Progenitor cell of endocrine pancreas (in vitro differentiated cells): Measurements from ENCODE around the gene ANGPTL2. TPM values are rescaled to one million over a fixed set of nuclear protein-coding genes. Genes with fewer than 3 reads are reported as not detected.
A peak's percentile ranks its signal among the peaks of the same experiment; 100 is the strongest.

ENCODE experiments used
- DNase-seq: peaks from one replicate; pipeline ENCODE4 v3.0.0; 2021; ENCODE audit warnings: low spot score; ENCODE audit not compliant: unreplicated experiment
- H3K27ac Mint-ChIP-seq: 2 replicates; pipeline ENCODE4 v1.8.0; 2021; ENCODE audit warnings: mild to moderate bottlenecking, moderate library complexity, mixed read lengths
- H3K27me3 Mint-ChIP-seq: 2 replicates; pipeline ENCODE4 v1.8.0; 2021; ENCODE audit warnings: mixed read lengths
- H3K36me3 Mint-ChIP-seq: 2 replicates; pipeline ENCODE4 v1.8.0; 2022; ENCODE audit warnings: mixed read lengths; ENCODE audit not compliant: insufficient read depth
- H3K4me1 Mint-ChIP-seq: 2 replicates; pipeline ENCODE4 v1.8.0; 2021; ENCODE audit warnings: low read depth, mixed read lengths
- H3K4me3 Mint-ChIP-seq: 2 replicates; pipeline ENCODE4 v1.8.0; 2021; ENCODE audit warnings: low read depth, mild to moderate bottlenecking, moderate library complexity, mixed read lengths
- H3K9me3 Mint-ChIP-seq: 2 replicates; pipeline ENCODE4 v1.8.0; 2021; ENCODE audit warnings: low read depth, mixed read lengths
- CTCF ChIP-seq: fragments of 200-600 bp; sonication (generic); IDR thresholded peaks from one replicate; pipeline ENCODE4 v1.5.0; 2021; ENCODE audit warnings: antibody characterized with exemption, mild to moderate bottlenecking; ENCODE audit not compliant: unreplicated experiment
- total RNA-seq: library from RNA; stranded (reverse); gene quantifications from 2 replicates; pipeline ENCODE4 v1.2.1, GENCODE V29; 2021

Gene ANGPTL2
- total RNA-seq, 1 donor from 2014 or later, result 4.7 TPM

GRCh38 chr9:127126971-127127370, 4.5 kb upstream of the ANGPTL2 start:
- H3K27ac Mint-ChIP-seq, result no peak overlapping the region
- no peak for DNase-seq
- no peaks in the 10 kb centered on the region for H3K9me3 Mint-ChIP-seq
- no peaks in the 10 kb centered on the region for H3K36me3 Mint-ChIP-seq
- peaks cover 29% of the 10 kb centered on the region for H3K4me1 Mint-ChIP-seq
- H3K4me3 Mint-ChIP-seq, result no peak overlapping the region
- no peak for TF ChIP-seq CTCF
- H3K27me3 Mint-ChIP-seq, result peaks cover 35% of the 10 kb centered on the region

GRCh38 chr9:127124792-127125191, 2.4 kb upstream of the ANGPTL2 start:
- peaks cover 19% of the 10 kb centered on the region for H3K4me1 Mint-ChIP-seq
- H3K27ac Mint-ChIP-seq, result no peak overlapping the region
- no peak overlapping the region for H3K4me3 Mint-ChIP-seq
- peaks cover 42% of the 10 kb centered on the region for H3K27me3 Mint-ChIP-seq
- DNase-seq, result no peak
- no peaks in the 10 kb centered on the region for H3K9me3 Mint-ChIP-seq
- no peaks in the 10 kb centered on the region for H3K36me3 Mint-ChIP-seq
- no peak for TF ChIP-seq CTCF

GRCh38 chr9:127124111-127124531, 1.7 kb upstream of the ANGPTL2 start:
- Mint-ChIP-seq H3K27me3 (peaks cover 42% of the 10 kb centered on the region), H3K4me1 (peaks cover 14% of the 10 kb centered on the region), H3K9me3 (no peaks in the 10 kb centered on the region), H3K4me3 (no peak overlapping the region), H3K27ac (no peak overlapping the region), H3K36me3 (no peaks in the 10 kb centered on the region)
- no peak for DNase-seq
- no peak for TF ChIP-seq CTCF

GRCh38 chr9:127123064-127123890, 842 bp upstream of the ANGPTL2 start:
- peaks cover 13% of the 10 kb centered on the region for H3K4me1 Mint-ChIP-seq
- H3K27ac Mint-ChIP-seq, result no peak overlapping the region
- peak overlapping the region; percentile 39 for H3K4me3 Mint-ChIP-seq
- H3K9me3 Mint-ChIP-seq, result no peaks in the 10 kb centered on the region
- H3K36me3 Mint-ChIP-seq, result no peaks in the 10 kb centered on the region
- TF ChIP-seq CTCF, result no peak
- H3K27me3 Mint-ChIP-seq, result peaks cover 42% of the 10 kb centered on the region
- DNase-seq, result no peak

DNA sequence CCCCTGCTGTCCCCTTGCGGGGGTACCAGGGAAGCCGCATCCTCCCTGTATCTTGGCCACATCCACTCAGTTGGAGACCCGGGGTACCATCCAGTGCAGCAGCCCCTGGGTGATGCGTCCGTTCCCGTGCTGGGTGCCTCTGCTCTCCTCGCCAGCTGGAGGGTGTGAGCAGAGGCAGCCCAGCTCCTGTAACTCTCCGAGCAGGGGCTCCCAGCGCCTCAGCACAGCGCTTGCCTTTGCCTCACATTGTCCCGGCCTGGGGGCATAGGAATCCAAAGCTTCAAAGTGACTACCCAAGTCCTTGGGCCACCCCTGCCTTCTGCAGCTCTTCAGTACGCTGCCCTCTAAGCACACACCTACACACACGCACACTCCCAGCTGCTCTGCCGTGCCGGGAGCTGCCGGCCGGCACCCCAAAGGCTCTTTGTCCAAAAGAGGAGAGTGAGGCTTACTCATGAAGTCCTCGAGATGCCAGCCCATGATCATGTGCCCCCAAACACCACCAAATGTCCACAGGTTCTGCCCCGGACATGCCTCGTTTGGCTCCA, 733 bp downstream of the ANGPTL2 start:
- Mint-ChIP-seq H3K9me3 (no peaks in the 10 kb centered on the region), H3K36me3 (no peaks in the 10 kb centered on the region), H3K4me3 (peak overlapping the region; percentile 69), H3K4me1 (peaks cover 15% of the 10 kb centered on the region), H3K27ac (peak overlapping the region; percentile 80), H3K27me3 (peaks cover 39% of the 10 kb centered on the region)
- DNase-seq, result no peak
- TF ChIP-seq CTCF, result no peak
